C4-2B (cell line): Measurements from ENCODE around the gene C1QTNF9B.

Source experiments
- CTCF ChIP-seq: fragments of 450-650 bp; conservative IDR thresholded peaks from 2 replicates; pipeline ENCODE4 v1.5.1; 2017; ENCODE audit warnings: mild to moderate bottlenecking
- ZFX ChIP-seq: fragments of 450-650 bp; IDR thresholded peaks from 2 replicates; pipeline ENCODE4 v1.6.1; 2017

DNA sequence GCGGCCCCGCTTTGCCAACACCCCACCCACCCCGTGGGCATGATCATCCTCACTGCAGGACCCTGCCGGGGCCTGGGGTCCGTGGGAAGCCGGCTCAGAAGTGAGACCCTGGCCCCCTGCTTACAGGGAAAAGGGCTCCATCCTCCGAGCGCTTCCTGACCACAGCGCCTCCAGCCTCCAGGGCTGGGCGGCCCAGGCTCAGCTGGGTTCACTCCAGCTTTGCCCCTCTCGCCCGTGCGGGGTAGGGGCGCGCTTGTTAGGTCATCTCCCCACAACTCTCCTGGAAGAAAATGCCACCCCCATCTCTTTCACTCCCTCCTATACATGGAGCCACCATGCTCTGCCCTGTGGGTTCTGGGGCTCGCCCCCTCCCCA is 6.6 kb upstream of the C1QTNF9B start:
- TF ChIP-seq CTCF (no peak), ZFX (no peak)
